ENCODE data around the gene ADAMTS17.

DNA sequence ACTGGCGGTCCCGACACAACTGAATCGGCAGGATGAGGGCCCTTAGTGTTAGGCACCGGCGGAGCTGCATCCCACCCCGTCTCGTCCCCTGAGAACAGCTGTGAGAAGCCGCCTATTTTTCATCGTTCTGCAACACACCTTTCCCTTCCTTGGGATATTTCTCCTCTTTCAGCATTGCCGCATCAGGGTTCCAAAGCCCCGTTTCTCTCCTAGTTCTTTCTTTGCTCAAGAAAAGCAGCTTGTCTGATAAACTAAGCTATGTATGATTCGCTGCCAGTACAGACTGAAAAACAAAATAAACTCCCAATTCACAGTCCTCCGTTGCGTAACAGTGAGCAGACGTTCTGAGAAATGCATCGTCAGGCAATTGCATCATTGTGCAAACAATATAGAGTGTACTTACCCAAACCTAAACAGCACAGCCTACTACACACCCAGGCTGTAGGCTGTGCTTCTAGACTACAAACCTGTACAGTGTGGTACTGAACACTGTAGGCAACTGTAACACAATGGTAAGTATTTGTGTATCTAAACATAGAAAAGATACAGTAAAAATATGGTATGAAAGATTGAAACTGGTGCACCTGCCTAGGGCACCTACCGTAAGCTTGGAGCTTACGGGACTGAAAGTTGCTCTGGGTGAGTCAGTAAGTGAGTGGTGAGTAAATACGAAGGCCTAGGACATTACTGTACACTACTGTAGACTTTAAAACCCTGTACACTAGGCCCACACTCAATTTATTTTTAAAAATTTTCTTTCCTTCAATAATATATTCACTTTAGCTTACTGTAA, 8.9 kb upstream of the ADAMTS17 start:
- TF ChIP-seq CTCF (IDR thresholded peaks at IDR 0.05; ENCODE audit: borderline replicate concordance, extremely low read depth, low read length, poor library complexity, severe bottlenecking) (no peak), EZH2 (IDR thresholded peaks at IDR 0.05; ENCODE audit: borderline replicate concordance, low read depth, low read length, severe bottlenecking) (no peak)
